Measurements from ENCODE around the gene IL1B. TPM values are rescaled to one million over a fixed set of nuclear protein-coding genes. Genes with fewer than 3 reads are reported as not detected.

The IL1B gene
- total and polyA plus RNA-seq, 7 donors, result 0.55 to 32.4 (median 4.9) TPM; not detected in 1

DNA sequence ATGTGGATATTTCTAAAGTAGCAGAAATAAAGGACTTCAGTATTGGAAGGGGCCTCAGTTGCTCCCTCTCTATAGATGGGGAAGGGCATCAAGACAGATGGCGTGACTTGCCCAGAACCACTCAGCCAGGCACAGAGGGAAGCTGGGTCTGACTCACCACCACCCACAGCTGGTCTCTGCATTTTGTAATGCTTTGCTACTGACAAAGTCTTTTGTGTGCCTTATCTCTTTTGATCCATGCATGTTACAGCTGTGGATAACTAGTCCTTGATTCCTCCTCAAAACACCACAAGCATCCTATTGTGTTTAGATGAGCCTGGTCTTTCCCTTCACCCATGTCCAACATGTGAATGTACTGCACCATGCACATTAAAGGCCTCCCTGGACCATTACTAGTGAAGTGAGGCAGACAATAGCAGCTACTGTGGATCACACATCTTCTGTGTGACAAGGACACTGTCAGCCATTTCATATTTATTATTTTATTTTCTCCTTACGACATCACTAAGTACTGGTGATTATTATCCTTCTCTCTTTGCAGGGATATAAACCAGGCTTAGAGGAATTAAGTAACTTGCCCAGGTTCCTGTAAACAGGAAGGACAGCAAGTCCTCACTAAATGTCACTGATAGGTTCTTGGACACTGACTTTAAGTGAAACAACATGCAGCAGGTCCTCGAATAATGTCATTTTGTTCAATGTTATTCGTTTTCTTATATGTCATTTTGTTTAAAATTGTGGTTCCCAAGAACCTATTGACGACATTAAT lies 44.8 kb upstream of the IL1B start:
- 77 to 83% methylated on average over 5 of the region's 5 CpGs for WGBS, 2 donors
- intact Hi-C loops (cut with DNase I), result no loop called here
- Histone ChIP-seq H3K9me3 (no peaks in the 10 kb centered on the region), H3K36me3 (no peaks in the 10 kb centered on the region), H3K27me3 (no peaks in the 10 kb centered on the region), H3K4me3 (no peak overlapping the region), H3K27ac (no peak overlapping the region), H3K4me1 (no peaks in the 10 kb centered on the region)
- DNase-seq, result no peak
- TF ChIP-seq POLR2AphosphoS5 (IDR thresholded peaks at IDR 0.05) (no peak), POLR2A (IDR thresholded peaks at IDR 0.05) (no peak), EP300 (IDR thresholded peaks at IDR 0.05) (no peak), CTCF (IDR thresholded peaks at IDR 0.05) (no peak)

DNA sequence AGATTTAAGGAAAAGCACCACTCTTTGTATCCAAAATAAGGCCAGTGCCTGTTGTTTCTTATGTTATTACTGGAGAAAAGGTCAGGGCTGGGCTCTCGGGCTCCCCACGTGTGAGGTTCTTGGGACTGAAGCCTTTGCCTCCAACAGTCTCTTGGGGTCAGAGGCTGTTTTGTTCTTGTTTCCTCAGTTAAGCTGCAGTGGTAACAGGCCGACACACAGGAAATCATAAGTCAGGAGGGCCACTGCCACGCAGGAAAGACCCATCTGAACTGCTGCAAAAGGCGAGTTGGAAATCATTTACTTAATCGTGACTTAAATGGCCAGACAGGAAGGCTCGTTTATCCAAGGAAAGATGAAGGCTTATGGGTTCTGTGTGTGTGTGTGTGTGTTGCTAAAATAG lies 44.1 kb upstream of the IL1B start:
- WGBS, 2 donors, result 53 to 79% methylated on average over 7 of the region's 7 CpGs
- no peaks in the 10 kb centered on the region for H3K4me1 ChIP-seq

GRCh38 chr2:112880091-112880531 lies 43.5 kb upstream of the IL1B start:
- Histone ChIP-seq H3K4me1 (no peaks in the 10 kb centered on the region), H3K27me3 (no peaks in the 10 kb centered on the region), H3K36me3 (no peaks in the 10 kb centered on the region), H3K4me3 (no peak overlapping the region), H3K9me3 (no peaks in the 10 kb centered on the region), H3K27ac (no peak overlapping the region)
- DNase-seq, result no peak
- intact Hi-C loops (cut with DNase I), result no loop called here
- WGBS, 2 donors, result 88 to 92% methylated on average over 5 of the region's 5 CpGs
- no peak for TF ChIP-seq POLR2A (IDR thresholded peaks at IDR 0.05)
- no peak for TF ChIP-seq POLR2AphosphoS5 (IDR thresholded peaks at IDR 0.05)
- no peak for TF ChIP-seq EP300 (IDR thresholded peaks at IDR 0.05)
- no peak for TF ChIP-seq CTCF (IDR thresholded peaks at IDR 0.05)

More for the DNA sequence above, 44.1 kb upstream of the IL1B start:
- no peak for DNase-seq
- H3K27ac ChIP-seq, result no peak overlapping the region
- TF ChIP-seq POLR2AphosphoS5 (IDR thresholded peaks at IDR 0.05) (no peak), CTCF (IDR thresholded peaks at IDR 0.05) (no peak), POLR2A (IDR thresholded peaks at IDR 0.05) (no peak), EP300 (IDR thresholded peaks at IDR 0.05) (no peak)
- no peaks in the 10 kb centered on the region for H3K9me3 ChIP-seq
- intact Hi-C loops (cut with DNase I), result no loop called here
- H3K36me3 ChIP-seq, result no peaks in the 10 kb centered on the region
- no peaks in the 10 kb centered on the region for H3K27me3 ChIP-seq
- H3K4me3 ChIP-seq, result no peak overlapping the region

GRCh38 chr2:112879491-112880041 lies 43.0 kb upstream of the IL1B start:
- no peaks in the 10 kb centered on the region for H3K9me3 ChIP-seq
- H3K36me3 ChIP-seq, result no peaks in the 10 kb centered on the region
- WGBS, 2 donors, result 75 to 89% methylated on average over 6 of the region's 6 CpGs

DNA sequence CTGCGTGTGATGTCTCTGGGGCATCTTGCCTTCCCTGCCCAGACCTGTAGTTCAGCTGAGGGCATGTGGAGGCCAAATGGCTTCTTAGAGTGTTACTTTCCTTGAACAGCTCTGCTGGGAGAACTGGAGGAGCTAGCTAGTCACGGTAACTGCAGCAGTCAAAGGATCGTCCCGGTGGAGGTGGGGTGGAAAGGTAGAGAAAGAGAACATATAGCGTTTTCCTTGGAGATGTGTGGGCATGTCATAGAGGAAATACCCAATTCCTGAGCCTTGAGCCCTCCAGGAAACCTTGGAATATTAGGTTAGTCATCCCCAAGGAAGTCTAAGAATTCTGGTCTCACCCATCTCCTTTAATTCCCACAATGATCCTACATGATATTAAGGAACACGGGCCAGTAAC lies 40.8 kb upstream of the IL1B start:
- TF ChIP-seq CTCF (IDR thresholded peaks at IDR 0.05) (no peak), POLR2AphosphoS5 (IDR thresholded peaks at IDR 0.05) (no peak), POLR2A (IDR thresholded peaks at IDR 0.05) (no peak), EP300 (IDR thresholded peaks at IDR 0.05) (no peak)
- H3K4me1 ChIP-seq, result no peaks in the 10 kb centered on the region
- H3K27me3 ChIP-seq, result no peaks in the 10 kb centered on the region
- 97% methylated on average over 6 of the region's 6 CpGs for whole genome bisulfite sequencing, 2 donors
- no peak overlapping the region for H3K27ac ChIP-seq
- no peak overlapping the region for H3K4me3 ChIP-seq
- no peaks in the 10 kb centered on the region for H3K36me3 ChIP-seq
- no peak for DNase-seq
- no peaks in the 10 kb centered on the region for H3K9me3 ChIP-seq
- intact Hi-C loops (cut with DNase I), result no loop called here

More at GRCh38 chr2:112879491-112880041, 43.0 kb upstream of the IL1B start:
- no peaks in the 10 kb centered on the region for H3K27me3 ChIP-seq
- no peak for DNase-seq
- H3K27ac ChIP-seq, result no peak overlapping the region
- H3K4me3 ChIP-seq, result no peak overlapping the region
- no peak for TF ChIP-seq POLR2AphosphoS5 (IDR thresholded peaks at IDR 0.05)
- intact Hi-C loops (cut with DNase I), result no loop called here
- H3K4me1 ChIP-seq, result no peaks in the 10 kb centered on the region
